Endothelial cell (in vitro differentiated cells): Measurements from ENCODE around the gene MCAT. TPM values are rescaled to one million over a fixed set of nuclear protein-coding genes. Genes with fewer than 3 reads are reported as not detected.

Experiments used
- DNase-seq: peaks from one replicate; pipeline ENCODE4 v3.0.0; 2021; ENCODE audit warnings: low spot score
- H3K27ac Mint-ChIP-seq: one replicate; pipeline ENCODE4 v1.8.0; 2021; ENCODE audit warnings: mixed read lengths, inconsistent platforms; ENCODE audit not compliant: unreplicated experiment
- H3K27me3 Mint-ChIP-seq: one replicate; pipeline ENCODE4 v1.8.0; 2021; ENCODE audit warnings: mild to moderate bottlenecking, moderate library complexity, mixed read lengths, inconsistent platforms; ENCODE audit not compliant: unreplicated experiment
- H3K36me3 Mint-ChIP-seq: one replicate; pipeline ENCODE4 v1.8.0; 2021; ENCODE audit warnings: mild to moderate bottlenecking, low read depth, mixed read lengths, inconsistent platforms; ENCODE audit not compliant: unreplicated experiment
- H3K4me1 Mint-ChIP-seq: one replicate; pipeline ENCODE4 v1.8.0; 2021; ENCODE audit warnings: mild to moderate bottlenecking, mixed read lengths, inconsistent platforms; ENCODE audit not compliant: unreplicated experiment
- H3K4me3 Mint-ChIP-seq: one replicate; pipeline ENCODE4 v1.8.0; 2021; ENCODE audit warnings: mild to moderate bottlenecking, mixed read lengths, inconsistent platforms; ENCODE audit not compliant: unreplicated experiment
- H3K9me3 Mint-ChIP-seq: one replicate; pipeline ENCODE4 v1.8.0; 2021; ENCODE audit warnings: mixed read lengths, inconsistent platforms; ENCODE audit not compliant: unreplicated experiment
- CTCF ChIP-seq: fragments of 200-600 bp; sonication (generic); IDR thresholded peaks from one replicate; pipeline ENCODE4 v1.5.0; 2021; ENCODE audit warnings: antibody characterized with exemption; ENCODE audit not compliant: unreplicated experiment
- total RNA-seq: library from RNA; stranded (reverse); fragmentation: NEBNext Ultra II Directional; extraction: Animal tissue kit (Norgen Biotek cat#: 25700); gene quantifications from one replicate; pipeline ENCODE4 v1.2.1, GENCODE V29; 2021; ENCODE audit not compliant: unreplicated experiment

MCAT gene
- total RNA-seq, 1 donor from 2014 or later = 10.3 TPM

GRCh38 chr22:43099095-43099494 is 44.1 kb downstream of the MCAT start:
- peaks cover 5% of the 10 kb centered on the region for H3K9me3 Mint-ChIP-seq
- no peak overlapping the region for H3K27ac Mint-ChIP-seq
- H3K4me1 Mint-ChIP-seq = peaks cover 5% of the 10 kb centered on the region
- H3K36me3 Mint-ChIP-seq = peaks cover 12% of the 10 kb centered on the region
- TF ChIP-seq CTCF = no peak
- H3K4me3 Mint-ChIP-seq = no peak overlapping the region
- H3K27me3 Mint-ChIP-seq = peaks cover 2% of the 10 kb centered on the region
- DNase-seq = no peak

- TF ChIP-seq CTCF = no peak
- H3K4me3 Mint-ChIP-seq = no peak overlapping the region
- peaks cover 5% of the 10 kb centered on the region for H3K9me3 Mint-ChIP-seq
These were observed 44.8 kb downstream of the MCAT start for GRCh38 chr22:43098356-43098755.

GRCh38 chr22:43096420-43096819 is 46.8 kb downstream of the MCAT start:
- no peak for DNase-seq
- Mint-ChIP-seq H3K9me3 (peaks cover 5% of the 10 kb centered on the region), H3K4me1 (no peaks in the 10 kb centered on the region), H3K4me3 (peak overlapping the region; percentile 51), H3K36me3 (peaks cover 12% of the 10 kb centered on the region), H3K27me3 (peaks cover 2% of the 10 kb centered on the region), H3K27ac (no peak overlapping the region)
- TF ChIP-seq CTCF = no peak

More at GRCh38 chr22:43098356-43098755, 44.8 kb downstream of the MCAT start:
- peaks cover 2% of the 10 kb centered on the region for H3K27me3 Mint-ChIP-seq
- DNase-seq = no peak
- no peaks in the 10 kb centered on the region for H3K4me1 Mint-ChIP-seq
- H3K36me3 Mint-ChIP-seq = peaks cover 12% of the 10 kb centered on the region
- no peak overlapping the region for H3K27ac Mint-ChIP-seq

GRCh38 chr22:43094551-43094950 is 48.6 kb downstream of the MCAT start:
- no peak overlapping the region for H3K4me3 Mint-ChIP-seq
- peaks cover 2% of the 10 kb centered on the region for H3K27me3 Mint-ChIP-seq
- H3K9me3 Mint-ChIP-seq = peaks cover 5% of the 10 kb centered on the region
- no peaks in the 10 kb centered on the region for H3K4me1 Mint-ChIP-seq
- H3K36me3 Mint-ChIP-seq = peaks cover 12% of the 10 kb centered on the region
- no peak overlapping the region for H3K27ac Mint-ChIP-seq
- TF ChIP-seq CTCF = no peak
- no peak for DNase-seq

- H3K27me3 Mint-ChIP-seq = peaks cover 2% of the 10 kb centered on the region
- no peak overlapping the region for H3K4me3 Mint-ChIP-seq
- no peak for TF ChIP-seq CTCF
- H3K9me3 Mint-ChIP-seq = peaks cover 5% of the 10 kb centered on the region
- H3K4me1 Mint-ChIP-seq = no peaks in the 10 kb centered on the region
- no peak for DNase-seq
- H3K36me3 Mint-ChIP-seq = peaks cover 12% of the 10 kb centered on the region
- H3K27ac Mint-ChIP-seq = no peak overlapping the region
These were observed 49.1 kb downstream of the MCAT start for GRCh38 chr22:43094085-43094484.
